ENCODE results near the gene TSEN54.

TSEN54 gene

DNA sequence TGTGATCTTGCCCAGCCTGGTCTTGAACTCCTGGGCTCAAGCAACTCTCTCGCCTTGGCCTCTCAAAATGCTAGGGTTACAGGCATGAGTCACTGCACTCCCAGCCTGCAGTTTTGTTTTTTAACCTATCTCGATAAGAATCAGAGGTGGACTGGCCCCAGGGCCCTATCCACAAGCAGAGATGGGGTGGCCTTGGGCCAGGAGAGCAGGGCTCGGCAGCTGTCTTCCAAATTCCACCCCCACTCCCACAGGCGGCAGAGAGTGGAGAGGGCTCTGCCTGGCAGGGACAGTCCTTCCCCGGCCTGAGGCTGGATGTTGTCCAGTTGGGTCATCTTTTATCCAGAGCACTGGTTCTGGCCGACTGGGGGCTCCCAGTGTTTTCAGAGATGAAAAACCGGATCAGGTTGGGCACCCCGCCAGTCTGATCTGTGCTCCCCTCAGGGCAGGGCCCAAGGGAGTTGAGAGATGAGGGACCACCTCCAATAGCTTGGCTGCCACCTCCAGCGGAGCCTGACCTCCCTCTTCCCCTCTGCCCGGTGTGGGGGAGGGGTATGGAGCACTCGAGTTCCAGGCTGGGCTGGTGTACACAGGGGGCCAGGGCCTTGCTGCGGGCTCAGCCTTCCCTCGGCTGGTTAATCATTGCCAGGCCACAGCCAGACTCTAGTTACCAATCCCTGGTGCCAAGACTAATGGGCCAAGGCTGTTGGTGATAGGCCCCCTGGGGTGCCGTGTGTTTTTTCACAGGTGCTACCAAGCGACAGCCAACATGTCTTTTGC lies 40.9 kb downstream of the TSEN54 start:
- no peak overlapping the region for H3K9ac ChIP-seq (ENCODE audit: insufficient read length)
- no peak for DNase-seq (ENCODE audit: low read depth, low spot score)
- no peak overlapping the region for H3K27ac ChIP-seq

DNA sequence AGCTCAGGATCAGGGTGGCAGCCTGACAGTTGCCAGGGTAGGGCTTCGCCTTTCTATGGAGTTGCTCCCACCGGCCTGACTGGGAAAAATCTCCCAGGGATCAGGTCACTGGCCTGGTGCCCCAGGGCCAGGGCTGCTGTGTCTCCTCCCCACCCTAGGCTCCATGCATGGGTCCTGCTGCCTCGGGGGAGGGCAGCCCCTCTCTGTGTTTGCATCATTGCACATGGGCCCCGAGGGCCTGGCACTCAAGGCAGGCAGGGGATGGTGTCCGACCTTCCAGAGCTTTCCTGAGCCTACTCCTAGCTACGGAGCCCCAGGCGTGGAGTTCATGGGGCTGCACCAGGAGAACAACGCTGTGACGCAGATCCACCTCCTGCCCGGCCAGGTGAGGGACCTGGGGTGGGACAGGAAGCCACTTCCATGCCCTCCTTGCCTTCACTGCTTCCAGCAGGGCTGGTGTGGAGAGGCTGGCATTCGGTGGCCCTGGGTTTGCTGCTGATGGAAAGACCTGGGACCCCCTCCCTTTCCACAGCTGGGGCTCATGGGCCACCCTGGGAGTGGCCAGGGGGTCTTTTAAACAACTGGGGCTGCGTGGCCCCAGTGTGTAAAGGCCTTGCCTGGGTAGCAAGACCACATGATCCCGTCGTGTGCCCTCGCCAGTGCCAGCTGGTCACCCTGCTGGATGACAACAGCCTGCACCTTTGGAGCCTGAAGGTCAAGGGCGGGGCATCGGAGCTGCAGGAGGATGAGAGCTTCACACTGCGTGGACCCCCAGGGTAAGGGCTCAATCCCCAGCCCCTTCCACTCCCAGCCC lies 41.7 kb downstream of the TSEN54 start:
- Histone ChIP-seq H3K36me3 (ENCODE audit: insufficient read depth, low read length) (no peaks in the 10 kb centered on the region), H3K4me3 (no peak overlapping the region), H3K27ac (no peak overlapping the region), H3K9ac (ENCODE audit: insufficient read length) (no peak overlapping the region), H3K9me3 (ENCODE audit: low read depth, low read length) (no peaks in the 10 kb centered on the region)
- TF ChIP-seq FOXP2 (optimal IDR thresholded peaks at IDR 0.05; ENCODE audit: control extremely low read depth, extremely low read length, insufficient read depth) (no peak), EZH2 (IDR thresholded peaks at IDR 0.05) (no peak), POLR2AphosphoS5 (IDR thresholded peaks at IDR 0.05; ENCODE audit: borderline replicate concordance, low read depth, low read length) (no peak)
- no peak for DNase-seq (ENCODE audit: low read depth, low spot score)

More for the DNA sequence above, 40.9 kb downstream of the TSEN54 start:
- TF ChIP-seq EZH2 (IDR thresholded peaks at IDR 0.05) (no peak), FOXP2 (optimal IDR thresholded peaks at IDR 0.05; ENCODE audit: control extremely low read depth, extremely low read length, insufficient read depth) (no peak), POLR2AphosphoS5 (IDR thresholded peaks at IDR 0.05; ENCODE audit: borderline replicate concordance, low read depth, low read length) (no peak)
- Histone ChIP-seq H3K9me3 (ENCODE audit: low read depth, low read length) (no peaks in the 10 kb centered on the region), H3K36me3 (ENCODE audit: insufficient read depth, low read length) (no peaks in the 10 kb centered on the region), H3K4me3 (no peak overlapping the region)

DNA sequence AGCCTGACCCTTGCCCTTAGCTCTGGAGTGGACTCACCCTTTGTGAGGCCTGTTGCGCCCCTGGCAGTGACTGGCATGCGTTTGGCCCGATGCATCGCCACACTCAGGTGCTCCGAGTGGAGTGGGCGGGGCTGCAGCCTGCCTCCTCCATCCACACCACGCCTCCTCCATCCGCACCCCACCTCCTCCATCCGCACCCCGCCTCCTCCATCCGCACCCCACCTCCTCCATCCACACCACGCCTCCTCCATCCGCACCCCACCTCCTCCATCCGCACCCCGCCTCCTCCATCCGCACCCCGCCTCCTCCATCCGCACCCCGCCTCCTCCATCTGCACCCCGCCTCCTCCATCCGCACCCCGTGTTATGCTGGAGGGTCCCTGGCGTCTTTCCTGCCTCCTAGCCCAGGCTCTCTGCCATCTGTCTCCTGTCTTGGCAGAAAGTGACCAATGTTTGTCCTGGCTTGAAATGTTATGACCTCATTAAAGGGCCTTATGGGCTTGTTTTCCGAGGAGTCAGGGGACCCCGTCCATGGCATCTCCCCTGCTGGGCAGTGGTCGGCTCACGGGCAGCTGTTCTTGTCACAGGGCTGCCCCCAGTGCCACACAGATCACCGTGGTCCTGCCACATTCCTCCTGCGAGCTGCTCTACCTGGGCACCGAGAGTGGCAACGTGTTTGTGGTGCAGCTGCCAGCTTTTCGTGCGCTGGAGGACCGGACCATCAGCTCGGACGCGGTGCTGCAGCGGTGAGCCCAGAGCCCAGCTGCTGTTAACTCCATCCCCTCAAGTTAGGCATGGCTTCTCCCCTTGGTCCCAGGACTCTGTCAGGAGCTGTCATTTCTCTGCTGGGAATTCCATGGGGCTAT lies 42.6 kb downstream of the TSEN54 start:
- no peaks in the 10 kb centered on the region for H3K9me3 ChIP-seq (ENCODE audit: low read depth, low read length)
- H3K4me3 ChIP-seq: no peak overlapping the region
- TF ChIP-seq POLR2AphosphoS5 (IDR thresholded peaks at IDR 0.05; ENCODE audit: borderline replicate concordance, low read depth, low read length) (no peak), EZH2 (IDR thresholded peaks at IDR 0.05) (no peak), FOXP2 (optimal IDR thresholded peaks at IDR 0.05; ENCODE audit: control extremely low read depth, extremely low read length, insufficient read depth) (no peak)
- no peak overlapping the region for H3K27ac ChIP-seq
- H3K9ac ChIP-seq (ENCODE audit: insufficient read length): no peak overlapping the region
- H3K36me3 ChIP-seq (ENCODE audit: insufficient read depth, low read length): no peaks in the 10 kb centered on the region
- DNase-seq (ENCODE audit: low read depth, low spot score): no peak

DNA sequence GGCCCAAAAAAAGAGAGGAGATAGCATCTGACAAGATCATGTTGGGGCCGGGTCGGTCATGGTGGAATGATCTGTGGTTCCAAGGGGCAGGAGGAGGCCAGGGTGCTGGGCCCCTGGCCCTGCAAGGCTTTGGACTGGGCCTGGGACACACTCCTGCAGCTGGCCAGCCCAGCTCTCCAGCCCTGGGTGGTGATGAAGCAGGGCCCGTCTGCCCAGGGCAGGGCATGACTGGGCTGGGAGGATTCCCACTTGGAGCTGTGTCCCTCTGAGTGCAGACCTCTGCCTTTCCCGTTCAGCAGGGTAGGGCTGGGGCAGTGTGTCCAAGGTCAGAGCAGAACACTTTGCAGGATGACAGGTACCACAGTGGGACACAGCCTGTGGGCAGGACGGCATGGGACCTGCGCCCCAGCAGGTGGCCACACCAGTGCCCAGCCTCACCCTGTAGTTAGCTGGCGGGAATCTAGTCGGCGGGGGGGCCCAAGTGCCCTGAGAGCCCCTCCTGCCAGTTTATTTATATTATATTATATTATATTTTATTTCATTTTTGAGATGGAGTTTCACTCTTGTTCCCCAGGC lies 43.7 kb downstream of the TSEN54 start:
- Histone ChIP-seq H3K9me3 (ENCODE audit: low read depth, low read length) (no peaks in the 10 kb centered on the region), H3K4me3 (no peak overlapping the region), H3K27ac (no peak overlapping the region), H3K36me3 (ENCODE audit: insufficient read depth, low read length) (no peaks in the 10 kb centered on the region), H3K9ac (ENCODE audit: insufficient read length) (no peak overlapping the region)
- no peak for TF ChIP-seq POLR2AphosphoS5 (IDR thresholded peaks at IDR 0.05; ENCODE audit: borderline replicate concordance, low read depth, low read length)
- no peak for TF ChIP-seq EZH2 (IDR thresholded peaks at IDR 0.05)
- TF ChIP-seq FOXP2 (optimal IDR thresholded peaks at IDR 0.05; ENCODE audit: control extremely low read depth, extremely low read length, insufficient read depth): no peak
- DNase-seq (ENCODE audit: low read depth, low spot score): no peak

DNA sequence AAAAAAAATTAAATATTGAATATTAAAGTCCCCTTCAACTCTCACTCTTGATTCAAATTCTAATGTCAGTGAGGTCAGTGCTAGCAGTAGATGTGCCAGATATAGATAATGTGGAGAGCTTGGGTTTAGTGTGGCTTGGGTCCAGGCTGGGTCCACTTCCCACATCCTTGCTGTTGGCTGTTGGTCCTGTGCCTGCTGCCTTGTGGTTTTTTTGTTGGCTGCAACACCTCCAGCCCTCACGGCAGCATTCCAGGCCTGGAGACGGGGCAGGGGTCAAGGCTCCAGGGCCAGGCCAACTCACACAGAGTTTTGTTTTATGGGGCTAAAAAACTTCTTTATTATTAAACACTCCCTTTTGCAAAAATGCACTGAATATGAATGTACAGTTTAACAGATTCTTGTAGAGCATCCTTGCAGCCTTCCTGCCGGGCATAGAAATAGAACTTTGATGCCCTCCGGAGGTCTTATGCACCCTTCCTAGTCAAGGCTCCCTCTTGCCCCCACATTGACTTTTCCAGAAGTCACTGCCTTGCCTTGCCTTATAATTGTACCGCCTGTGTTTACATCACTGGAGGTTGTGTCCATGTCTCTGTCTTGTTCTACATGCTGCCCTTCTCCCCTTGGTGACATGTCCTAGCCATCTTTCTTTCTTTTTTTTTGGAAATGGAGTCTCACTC lies 45.7 kb downstream of the TSEN54 start:
- no peak overlapping the region for H3K4me3 ChIP-seq
- no peak for TF ChIP-seq FOXP2 (optimal IDR thresholded peaks at IDR 0.05; ENCODE audit: control extremely low read depth, extremely low read length, insufficient read depth)
- no peak for TF ChIP-seq POLR2AphosphoS5 (IDR thresholded peaks at IDR 0.05; ENCODE audit: borderline replicate concordance, low read depth, low read length)
- no peak for TF ChIP-seq EZH2 (IDR thresholded peaks at IDR 0.05)
- no peak overlapping the region for H3K27ac ChIP-seq
- H3K9ac ChIP-seq (ENCODE audit: insufficient read length): no peak overlapping the region
- no peaks in the 10 kb centered on the region for H3K9me3 ChIP-seq (ENCODE audit: low read depth, low read length)
- DNase-seq (ENCODE audit: low read depth, low spot score): no peak
- H3K36me3 ChIP-seq (ENCODE audit: insufficient read depth, low read length): no peaks in the 10 kb centered on the region

DNA sequence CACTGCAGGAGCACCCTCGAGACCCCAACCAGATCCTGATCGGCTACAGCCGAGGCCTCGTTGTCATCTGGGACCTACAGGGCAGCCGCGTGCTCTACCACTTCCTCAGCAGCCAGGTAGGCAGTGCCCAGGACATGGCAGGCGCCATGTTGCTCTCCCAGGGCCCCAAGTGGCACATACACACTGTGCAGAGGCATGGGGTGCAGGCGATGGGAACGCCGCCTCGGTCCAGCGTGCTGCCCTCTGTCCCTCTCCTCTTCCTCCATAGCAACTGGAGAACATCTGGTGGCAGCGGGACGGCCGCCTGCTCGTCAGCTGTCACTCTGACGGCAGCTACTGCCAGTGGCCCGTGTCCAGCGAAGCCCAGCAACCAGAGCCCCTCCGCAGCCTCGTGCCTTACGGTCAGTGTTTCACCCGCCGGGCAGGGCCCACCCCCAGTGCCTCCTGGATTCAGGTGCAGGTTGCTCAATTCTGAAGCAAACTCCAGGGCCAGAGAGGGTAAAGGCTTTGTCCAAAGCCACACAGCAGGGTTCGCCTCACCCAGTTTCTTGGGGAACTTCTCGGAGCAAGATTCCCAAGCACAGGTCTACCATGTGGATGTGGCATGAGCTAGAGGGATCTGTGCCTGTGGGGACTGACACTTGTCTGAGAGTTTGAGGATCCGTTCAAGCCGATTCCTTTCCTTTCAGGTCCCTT lies 46.9 kb downstream of the TSEN54 start:
- Histone ChIP-seq H3K9ac (ENCODE audit: insufficient read length) (no peak overlapping the region), H3K9me3 (ENCODE audit: low read depth, low read length) (no peaks in the 10 kb centered on the region), H3K27ac (no peak overlapping the region), H3K36me3 (ENCODE audit: insufficient read depth, low read length) (no peaks in the 10 kb centered on the region), H3K4me3 (no peak overlapping the region)
- no peak for DNase-seq (ENCODE audit: low read depth, low spot score)
- TF ChIP-seq POLR2AphosphoS5 (IDR thresholded peaks at IDR 0.05; ENCODE audit: borderline replicate concordance, low read depth, low read length) (no peak), FOXP2 (optimal IDR thresholded peaks at IDR 0.05; ENCODE audit: control extremely low read depth, extremely low read length, insufficient read depth) (no peak), EZH2 (IDR thresholded peaks at IDR 0.05) (no peak)

DNA sequence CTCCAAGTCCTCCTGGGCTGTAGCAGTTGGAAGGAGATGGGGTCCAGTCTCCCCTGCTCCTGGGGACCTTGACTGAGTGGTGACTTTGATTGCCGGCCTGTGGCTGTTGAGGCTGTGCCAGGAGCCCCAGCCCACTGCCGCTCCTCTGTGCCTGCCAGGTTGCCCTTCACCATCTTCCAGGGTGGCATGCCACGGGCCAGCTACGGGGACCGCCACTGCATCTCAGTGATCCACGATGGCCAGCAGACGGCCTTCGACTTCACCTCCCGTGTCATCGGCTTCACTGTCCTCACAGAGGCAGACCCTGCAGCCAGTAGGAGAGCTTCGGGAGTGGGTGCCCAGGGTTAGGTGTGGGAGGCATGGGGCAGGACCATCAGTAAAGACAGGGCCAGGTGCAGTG lies 47.9 kb downstream of the TSEN54 start:
- no peak for TF ChIP-seq EZH2 (IDR thresholded peaks at IDR 0.05)
- TF ChIP-seq POLR2AphosphoS5 (IDR thresholded peaks at IDR 0.05; ENCODE audit: borderline replicate concordance, low read depth, low read length): no peak
- TF ChIP-seq FOXP2 (optimal IDR thresholded peaks at IDR 0.05; ENCODE audit: control extremely low read depth, extremely low read length, insufficient read depth): no peak
- Histone ChIP-seq H3K4me3 (no peak overlapping the region), H3K27ac (no peak overlapping the region), H3K9ac (ENCODE audit: insufficient read length) (no peak overlapping the region), H3K9me3 (ENCODE audit: low read depth, low read length) (no peaks in the 10 kb centered on the region), H3K36me3 (ENCODE audit: insufficient read depth, low read length) (no peaks in the 10 kb centered on the region)
- no peak for DNase-seq (ENCODE audit: low read depth, low spot score)

All from SK-N-MC (cell line).